Measurements from ENCODE around the gene MED29. TPM values are rescaled to one million over a fixed set of nuclear protein-coding genes. Genes with fewer than 3 reads are reported as not detected.

Gene MED29
- total RNA-seq: 17.3 and 24.2 TPM in 2 replicates

GRCh38 chr19:39390751-39391437 is at the start of gene MED29, which contains the start of gene PAF1:
Gene MED29 (plus strand): TSS chr19:39391378. CDS start chr19:39391423, 45 bp downstream.
Gene PAF1 (minus strand): TSS chr19:39391106. CDS start chr19:39390864, 242 bp downstream.

GRCh38 chr19:39341719-39342604 is 49.2 kb upstream of the MED29 start, which contains the start of gene SAMD4B:
Gene SAMD4B (plus strand): TSS chr19:39342421. CDS start chr19:39356894, 14,473 bp downstream.

GRCh38 chr19:39406656-39407409 is 15.7 kb downstream of the MED29 start, which contains the start of gene ZFP36:
Gene ZFP36 (plus strand): TSS chr19:39406847. CDS start chr19:39406905, 58 bp downstream.

GRCh38 chr19:39412100-39412866 is 21.1 kb downstream of the MED29 start, which contains the start of gene PLEKHG2:
Gene PLEKHG2 (plus strand): TSS chr19:39412669. CDS start chr19:39414087, 1,418 bp downstream.

GRCh38 chr19:39435499-39436349 is 44.5 kb downstream of the MED29 start, which contains the start of gene RPS16:
Gene RPS16 (minus strand): TSS chr19:39435949. CDS start chr19:39435895, 54 bp downstream.

GRCh38 chr19:39445196-39446111 is 54.3 kb downstream of the MED29 start, which contains the start of gene SUPT5H:
Gene SUPT5H (plus strand): TSS chr19:39445582. CDS start chr19:39445891, 309 bp downstream.

Small RNA genes lying within 50 kb of the gene (small RNA-seq; reads per million reads assigned to genes)
- gene AC011445.2 (0.29 reads per million, percentile 8 among the genes with 10 or more reads in this experiment), gene MIR4530 (0.08 reads per million), gene RN7SL566P (not detected)

Other genes starting within 250 kb of the MED29 start
- gene NCCRP1, start 194.4 kb upstream of the MED29 start, total RNA-seq: not detected in 2 replicates
- not detected in 2 replicates for gene SYCN, start 187.1 kb upstream of the MED29 start, total RNA-seq
- gene IFNL3, start 146.4 kb upstream of the MED29 start, total RNA-seq: not detected in 2 replicates
- not detected in 2 replicates for gene IFNL4, start 142.5 kb upstream of the MED29 start, total RNA-seq
- not detected in 2 replicates for gene IFNL2, start 123.0 kb upstream of the MED29 start, total RNA-seq
- gene IFNL1, start 95.0 kb upstream of the MED29 start, total RNA-seq: not detected in 2 replicates
- gene LRFN1, start 70.5 kb upstream of the MED29 start, total RNA-seq: 0.29 and 0.65 TPM in 2 replicates
- 51.9 and 70.2 TPM in 2 replicates for gene GMFG, start 55.3 kb upstream of the MED29 start, total RNA-seq
- 64.7 and 68.9 TPM in 2 replicates for gene SAMD4B, start 49.0 kb upstream of the MED29 start, total RNA-seq
- 29.8 and 32.0 TPM in 2 replicates for gene PAF1, start 272 bp upstream of the MED29 start, total RNA-seq
- 2.9 and 3.2 TPM in 2 replicates for gene ZFP36, start 15.5 kb downstream of the MED29 start, total RNA-seq
- 31.7 and 36.9 TPM in 2 replicates for gene PLEKHG2, start 21.3 kb downstream of the MED29 start, total RNA-seq
- gene RPS16, start 44.6 kb downstream of the MED29 start, total RNA-seq: 47.4 and 84.9 TPM in 2 replicates
- 85.1 and 98.3 TPM in 2 replicates for gene SUPT5H, start 54.2 kb downstream of the MED29 start, total RNA-seq
- gene TIMM50, start 89.5 kb downstream of the MED29 start, total RNA-seq: 55.0 and 57.8 TPM in 2 replicates
- gene DLL3, start 107.6 kb downstream of the MED29 start, total RNA-seq: 0.29 and 0.65 TPM in 2 replicates
- not detected in 2 replicates for gene SELENOV, start 123.8 kb downstream of the MED29 start, total RNA-seq
- gene EID2B, start 141.5 kb downstream of the MED29 start, total RNA-seq: 2.0 and 4.6 TPM in 2 replicates
- 9.6 and 11.8 TPM in 2 replicates for gene EID2, start 148.8 kb downstream of the MED29 start, total RNA-seq
- gene LGALS13, start 211.1 kb downstream of the MED29 start, total RNA-seq: not detected in 2 replicates

Data from vein endothelial cell (primary cell).